Cerebellar nuclear complex (tissue), 1 donor: ENCODE results near the gene CD3E.
"Not testable (repeated sequence)": the region's sequence is repeated elsewhere in the genome, so short reads cannot be mapped to it uniquely, and the experiment has no call there.

Source experiments
- DNase-seq, 2 experiments: peaks; one replicate each; lab custom pipeline; 2025; lab: John Stamatoyannopoulos, UW

The CD3E gene

DNA sequence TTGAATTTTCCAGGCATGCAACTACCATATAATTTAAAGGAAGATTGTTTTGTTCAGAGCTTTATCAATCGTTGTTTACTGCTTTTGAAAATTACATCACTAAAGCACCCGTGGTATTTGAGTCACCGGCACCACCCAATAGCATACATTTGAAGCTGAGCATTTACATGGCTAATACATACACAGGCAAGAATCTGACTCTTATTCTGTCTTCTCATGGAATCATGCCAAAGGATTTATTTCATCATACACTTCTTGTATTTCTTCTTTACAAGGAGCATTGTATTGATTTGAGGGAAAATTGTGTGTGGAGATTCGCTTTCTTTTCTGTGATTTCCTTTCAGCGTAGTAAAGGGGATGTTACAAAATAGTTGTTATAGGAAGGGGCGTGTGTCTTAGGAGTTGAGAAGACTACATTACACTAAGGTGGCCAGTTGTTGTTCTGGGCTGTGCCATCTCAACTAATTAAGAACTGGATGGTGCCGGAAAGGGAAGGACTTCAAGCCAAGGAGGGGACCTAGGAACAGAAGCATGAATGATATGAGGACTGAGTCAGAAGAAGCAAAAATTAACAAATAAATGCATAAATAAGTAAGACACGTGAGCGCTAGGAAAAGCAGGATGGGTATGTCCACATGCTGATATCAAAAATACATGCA lies 12.9 kb upstream of the CD3E start:
- no peak for DNase-seq

DNA sequence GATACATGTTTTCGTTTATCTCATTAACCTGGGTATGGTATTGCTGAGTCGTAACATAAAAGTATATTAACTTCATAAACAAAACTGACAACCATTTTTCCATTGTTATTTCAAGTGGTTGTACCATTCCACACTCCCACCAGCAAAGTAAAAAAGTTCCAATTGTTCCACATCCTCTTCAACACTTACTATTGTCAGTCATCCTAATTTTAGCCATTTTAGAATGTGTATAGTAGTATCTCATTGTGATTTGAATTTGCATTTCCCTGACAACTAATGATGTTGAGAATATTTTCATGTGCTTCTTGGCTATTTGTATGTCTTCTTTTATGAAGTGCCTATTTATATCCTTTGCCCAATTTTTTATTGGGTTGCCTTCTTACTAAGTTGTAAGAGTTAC lies 10.5 kb upstream of the CD3E start:
- no peak for DNase-seq

DNA sequence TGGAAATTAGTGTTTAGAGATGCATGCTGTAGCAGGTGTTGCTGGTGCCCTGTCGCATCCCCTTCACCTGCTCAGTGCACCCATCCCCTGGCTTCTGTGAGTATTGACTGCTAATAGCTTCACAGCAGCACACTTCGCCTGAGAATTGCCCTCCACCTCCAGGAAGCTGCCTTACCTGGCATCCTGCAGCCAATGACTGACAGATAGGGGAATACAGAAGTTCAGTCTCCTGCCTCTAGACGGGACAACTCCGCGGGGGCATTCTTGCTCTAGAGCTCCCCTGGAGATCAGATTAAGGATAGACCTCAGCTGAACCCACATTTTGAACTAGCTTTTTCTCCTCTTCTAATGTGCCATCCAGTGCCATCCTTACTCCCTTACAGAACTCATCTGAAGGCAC lies 9.3 kb upstream of the CD3E start:
- DNase-seq = no peak

DNA sequence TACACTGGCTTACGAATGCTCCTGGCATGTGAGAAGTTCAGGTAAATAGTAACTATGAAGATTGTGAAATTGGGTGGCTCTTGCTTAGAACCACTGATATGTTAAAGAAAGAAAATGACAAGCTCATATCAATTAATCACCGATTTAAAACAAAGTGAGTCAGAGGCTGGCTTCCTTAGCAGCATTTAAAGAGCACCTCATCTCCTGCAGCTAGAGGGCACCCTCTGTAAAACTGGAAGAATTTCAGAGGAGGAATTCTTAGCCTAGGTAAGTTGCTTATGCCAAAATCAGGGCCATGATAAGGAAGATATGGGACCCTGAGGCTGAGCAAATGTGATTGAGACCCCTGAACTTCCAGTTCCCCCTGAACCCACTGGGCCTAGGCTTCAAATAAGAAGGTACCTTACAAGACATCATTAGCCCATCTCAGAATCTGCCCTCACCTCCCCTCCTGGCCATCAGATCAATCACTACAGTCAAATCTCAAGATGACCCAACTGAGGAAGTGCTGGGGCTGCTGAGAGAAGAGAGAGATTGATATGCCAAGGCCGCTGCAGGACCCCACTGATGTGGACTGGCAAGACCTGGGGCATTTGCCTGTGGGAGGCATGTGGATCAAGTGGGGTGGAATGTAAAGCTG lies 8.6 kb upstream of the CD3E start:
- no peak for DNase-seq

DNA sequence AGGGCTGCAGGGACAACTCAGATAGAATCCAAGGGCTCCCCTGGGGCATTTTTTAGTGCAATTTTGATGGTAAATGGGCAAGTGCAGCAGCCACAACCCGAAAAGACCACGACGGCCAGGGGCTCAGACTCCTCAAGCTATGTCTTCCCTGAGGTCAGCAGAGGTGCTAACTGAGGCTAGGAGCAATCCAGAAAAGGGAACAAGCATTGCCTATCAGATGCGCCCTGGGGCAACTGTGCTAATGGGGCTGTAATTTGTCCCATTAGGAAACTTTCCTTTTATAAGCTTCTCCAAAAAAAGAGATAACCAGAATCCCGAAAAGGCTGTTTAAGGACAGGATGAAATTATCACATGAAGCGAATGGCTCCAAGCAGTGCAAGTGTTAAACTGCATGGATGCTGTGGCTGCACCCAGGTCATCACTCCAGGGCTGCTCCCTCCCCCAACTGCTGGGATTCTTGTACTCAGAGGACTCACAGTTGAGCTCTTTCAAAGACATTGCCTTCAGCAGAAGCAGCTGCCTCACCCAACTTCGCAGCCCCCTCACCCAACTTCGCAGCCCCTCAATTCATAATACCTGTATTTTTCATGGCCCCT lies 2.8 kb upstream of the CD3E start:
- DNase-seq = no peak

DNA sequence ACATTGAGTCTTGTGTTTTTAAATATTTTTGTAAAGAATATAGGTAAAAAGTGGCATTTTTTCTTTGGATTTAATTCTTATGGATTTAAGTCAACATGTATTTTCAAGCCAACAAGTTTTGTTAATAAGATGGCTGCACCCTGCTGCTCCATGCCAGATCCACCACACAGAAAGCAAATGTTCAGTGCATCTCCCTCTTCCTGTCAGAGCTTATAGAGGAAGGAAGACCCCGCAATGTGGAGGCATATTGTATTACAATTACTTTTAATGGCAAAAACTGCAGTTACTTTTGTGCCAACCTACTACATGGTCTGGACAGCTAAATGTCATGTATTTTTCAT lies 333 bp upstream of the CD3E start:
- DNase-seq = no peak

DNA sequence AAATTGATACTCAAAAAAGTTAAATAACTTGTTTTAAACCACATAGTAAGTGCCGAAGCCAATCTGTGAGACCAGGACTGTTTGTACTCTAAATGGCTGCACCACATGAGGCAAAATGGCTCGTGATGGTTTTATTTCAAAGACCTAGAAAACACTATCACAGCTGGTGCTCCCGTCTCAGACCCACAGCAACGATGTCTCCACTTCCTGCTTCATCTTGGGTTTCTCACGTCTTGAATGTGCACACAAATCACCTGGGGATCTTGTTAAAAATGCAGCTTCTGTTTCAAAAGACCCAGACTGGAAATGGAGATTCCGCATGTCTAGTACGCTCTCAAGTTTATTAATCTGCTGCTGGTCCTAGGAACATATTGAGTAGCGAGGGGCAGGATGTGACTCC lies 1.2 kb downstream of the CD3E start:
- DNase-seq = no peak

DNA sequence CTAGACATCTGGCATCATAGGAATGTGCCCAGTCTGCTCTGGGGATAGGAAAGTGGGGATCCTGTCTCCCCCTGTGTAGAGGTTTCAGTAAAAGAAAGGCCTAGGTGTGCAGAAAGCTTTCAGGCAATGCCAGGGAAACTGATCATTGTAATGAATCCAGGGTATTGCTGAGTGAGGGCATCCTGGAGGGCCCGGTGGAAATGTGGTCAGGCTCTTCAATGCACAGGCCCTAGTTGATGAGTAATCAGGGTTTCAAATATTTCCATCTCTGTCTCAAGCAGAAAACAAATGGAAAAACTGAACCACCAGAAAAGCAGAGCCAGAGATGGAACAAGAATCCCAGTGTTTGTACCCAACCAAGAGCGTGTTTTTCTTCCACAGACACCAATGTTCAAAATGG lies 2.0 kb downstream of the CD3E start:
- no peak for DNase-seq

DNA sequence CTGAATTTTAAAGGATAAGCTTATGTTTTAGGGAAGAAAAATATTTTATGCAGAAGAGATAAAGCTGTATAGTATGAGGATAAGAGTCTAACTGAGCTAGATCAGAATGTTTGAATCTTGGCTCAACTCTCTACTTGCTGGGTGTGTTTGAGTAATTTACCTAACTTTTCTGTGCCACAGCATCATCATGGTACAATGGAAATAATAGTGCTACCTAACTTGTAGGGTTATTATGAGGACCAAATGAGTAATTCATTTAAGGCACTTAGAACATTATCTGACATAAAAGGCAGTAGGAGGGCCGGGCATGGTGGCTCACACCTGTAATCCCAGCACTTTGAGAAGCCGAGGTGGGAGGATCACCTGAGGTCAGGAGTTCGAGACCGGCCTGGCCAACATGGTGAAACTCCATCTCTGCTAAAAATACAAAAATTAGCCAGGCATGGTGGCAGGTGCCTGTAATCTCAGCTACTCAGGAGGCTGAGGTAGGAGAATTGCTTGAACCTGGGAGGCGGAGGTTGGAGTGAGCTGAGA lies 4.5 kb downstream of the CD3E start:
- DNase-seq = not testable (repeated sequence)

DNA sequence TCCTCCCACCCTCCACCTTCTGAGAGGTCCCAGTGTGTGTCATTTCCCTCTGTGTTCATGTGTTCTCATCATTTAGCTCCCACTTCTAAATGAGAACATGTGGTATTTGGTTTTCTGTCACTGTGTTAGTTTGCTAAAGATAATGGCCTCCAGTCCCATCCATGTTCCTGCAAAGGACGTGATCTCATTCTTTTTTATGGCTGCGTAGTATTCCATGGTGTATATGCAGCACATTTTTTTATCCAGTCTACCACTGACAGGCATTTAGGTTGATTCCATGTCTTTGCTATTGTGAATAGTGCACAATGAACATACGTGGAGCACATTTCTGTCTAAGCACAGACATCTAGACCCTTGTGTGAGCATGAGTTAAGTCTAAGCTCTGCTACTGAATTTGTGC lies 5.7 kb downstream of the CD3E start:
- DNase-seq = no peak

DNA sequence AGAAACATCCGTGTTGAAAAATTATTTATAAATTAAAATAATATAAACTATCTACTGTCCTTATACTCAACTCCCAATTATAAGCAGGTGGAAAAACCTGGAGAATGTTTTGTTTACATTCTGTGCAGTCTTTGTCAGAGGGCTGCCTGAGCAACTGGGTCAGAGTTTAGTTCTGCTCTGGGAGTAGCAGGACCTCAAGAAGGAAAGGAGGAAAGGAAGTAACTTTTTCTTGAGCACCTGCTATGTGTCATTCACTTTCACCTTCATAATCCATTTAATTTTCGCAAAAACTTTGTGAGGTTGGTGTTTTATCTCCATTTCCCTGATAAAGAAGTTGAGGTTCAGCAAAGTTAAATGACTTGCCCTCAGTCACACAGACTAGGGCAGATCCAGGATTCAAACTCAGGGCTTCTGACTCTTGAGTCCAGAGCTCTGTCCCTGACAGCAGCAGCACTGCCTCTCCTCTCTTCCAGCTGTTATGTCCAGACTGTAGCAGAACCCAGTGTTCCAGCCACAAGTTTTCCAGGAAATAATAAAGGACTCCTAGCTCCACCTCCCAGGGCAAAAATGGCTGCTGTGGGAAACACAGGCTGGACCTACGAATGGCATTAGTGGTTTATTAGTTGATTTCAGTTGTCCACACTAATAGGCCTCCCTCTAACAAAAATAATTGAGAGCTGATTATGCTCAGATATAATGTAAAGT lies 6.4 kb downstream of the CD3E start:
- DNase-seq = no peak

DNA sequence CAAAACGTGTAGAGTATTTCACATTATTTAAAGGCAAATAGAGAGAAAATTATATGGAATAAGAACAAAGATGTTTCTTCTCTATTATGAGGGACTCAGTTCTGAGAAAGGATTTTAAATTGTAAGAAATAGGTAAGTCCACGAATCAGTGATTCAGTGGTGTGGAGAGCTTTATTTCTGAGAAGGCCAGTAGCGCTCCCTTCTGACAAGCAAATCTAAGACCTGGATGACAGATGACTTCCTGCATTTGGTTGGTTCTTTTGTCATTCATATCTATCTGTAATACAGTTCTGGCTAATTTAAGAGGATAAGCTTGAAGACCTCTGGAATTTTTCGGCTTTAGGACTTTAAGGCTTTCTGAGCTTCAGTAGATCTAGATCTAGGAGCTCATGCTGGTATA lies 7.0 kb downstream of the CD3E start:
- DNase-seq = no peak

DNA sequence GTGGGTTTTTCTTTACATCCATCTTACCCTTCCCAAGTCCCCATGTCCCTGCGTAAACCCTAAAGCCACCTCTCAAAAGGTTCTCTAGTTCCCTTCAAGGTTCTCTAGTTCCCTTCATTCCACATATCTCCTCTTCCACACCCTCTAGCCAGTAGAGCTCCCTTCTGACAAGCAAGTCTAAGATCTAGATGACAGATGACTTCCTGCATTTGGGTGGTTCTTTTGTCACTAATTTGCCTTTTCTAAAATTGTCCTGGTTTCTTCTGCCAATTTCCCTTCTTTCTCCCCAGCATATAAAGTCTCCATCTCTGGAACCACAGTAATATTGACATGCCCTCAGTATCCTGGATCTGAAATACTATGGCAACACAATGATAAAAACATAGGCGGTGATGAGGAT lies 7.8 kb downstream of the CD3E start:
- DNase-seq = no peak

DNA sequence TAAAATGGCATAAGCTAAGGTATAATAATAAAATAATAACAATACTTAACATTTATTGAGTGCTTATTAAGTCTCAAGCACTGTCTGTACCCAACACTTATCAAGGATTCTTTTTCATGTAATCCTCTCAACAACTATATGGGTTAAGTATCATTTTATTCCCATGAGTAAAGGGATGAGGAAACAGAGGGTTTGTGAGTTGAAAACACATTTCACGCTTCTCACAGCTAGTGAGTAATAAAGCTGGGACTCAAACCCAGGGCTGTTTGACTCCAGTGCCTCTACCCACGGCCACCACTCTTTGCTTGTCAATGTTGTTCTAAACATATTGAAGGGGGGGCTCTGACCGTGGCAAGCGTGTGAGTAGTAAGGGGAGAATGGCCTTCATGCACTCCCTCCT lies 8.7 kb downstream of the CD3E start:
- no peak for DNase-seq

DNA sequence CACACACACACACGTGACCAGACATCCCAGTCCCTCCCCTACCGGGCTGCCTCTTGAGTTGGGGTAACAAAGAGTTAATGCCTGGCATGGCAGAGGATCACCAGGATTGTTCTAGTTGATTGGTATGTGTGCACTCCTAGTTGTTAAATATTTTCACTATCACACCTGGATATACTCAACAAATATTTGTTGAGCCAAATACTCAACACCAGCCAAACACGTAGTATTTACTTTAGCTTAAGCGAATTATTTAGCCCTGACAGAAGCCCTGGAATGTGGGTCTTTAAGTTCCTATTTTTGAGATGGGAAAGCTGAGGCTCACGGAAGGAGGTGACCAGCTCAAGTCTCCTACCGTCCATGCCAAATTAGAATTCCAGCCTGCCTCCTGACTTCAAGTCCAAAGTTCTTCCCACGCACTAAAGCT lies 10.5 kb downstream of the CD3E start:
- no peak for DNase-seq

DNA sequence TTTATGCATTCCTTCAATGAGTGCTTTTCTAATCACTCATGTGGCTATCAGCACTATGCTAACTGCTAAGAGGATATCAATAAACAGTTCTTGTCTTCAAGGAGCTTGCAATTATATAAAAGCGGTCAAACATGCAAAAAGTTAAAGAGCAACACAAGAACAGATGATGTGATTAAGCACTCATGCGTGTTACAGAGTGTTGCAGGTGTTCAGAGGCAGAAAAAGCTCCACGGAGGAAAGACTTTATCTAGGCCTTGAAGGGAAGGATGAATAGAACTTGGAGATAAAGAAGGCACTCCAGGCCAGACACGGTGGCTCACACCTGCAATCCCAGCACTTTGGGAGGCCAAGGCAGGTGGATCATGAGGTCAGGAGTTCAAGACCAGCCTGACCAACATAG lies 13.6 kb downstream of the CD3E start:
- no peak for DNase-seq

DNA sequence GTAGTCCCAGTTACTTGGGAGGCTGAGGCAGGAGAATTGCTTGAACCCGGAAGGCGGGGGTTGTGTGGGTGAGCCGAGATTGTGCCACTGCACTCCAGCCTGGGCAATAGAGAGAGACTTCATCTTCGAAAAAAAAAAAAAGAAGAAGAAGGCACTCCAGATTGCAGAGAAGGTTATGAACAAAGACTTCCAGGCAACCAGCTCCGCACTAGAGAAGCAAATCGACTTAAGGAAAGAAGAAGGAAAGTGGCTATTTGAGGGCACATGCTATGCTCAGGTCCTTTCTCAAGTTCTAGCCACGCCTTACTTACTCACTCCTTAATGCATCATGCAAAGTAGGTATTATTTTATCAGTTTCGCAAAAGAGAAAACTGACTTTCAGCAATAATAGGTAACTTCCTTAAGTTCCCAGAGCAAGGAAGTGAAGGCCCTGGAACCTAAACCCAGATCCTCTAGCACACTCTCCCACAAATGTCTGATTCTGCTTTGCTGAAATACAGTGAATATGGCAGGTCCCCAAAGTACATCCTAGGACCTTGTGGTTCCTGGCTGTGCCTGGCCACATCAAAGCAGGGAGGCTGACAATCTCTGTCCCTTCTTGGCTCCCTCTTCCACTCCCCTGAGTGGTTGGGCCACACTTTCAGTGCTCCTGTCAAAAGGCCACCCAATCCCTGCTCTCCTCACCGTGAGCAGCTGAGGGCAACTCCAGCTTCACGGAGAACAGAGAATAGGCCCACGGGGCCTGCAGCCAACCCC lies 14.2 kb downstream of the CD3E start:
- no peak for DNase-seq

DNA sequence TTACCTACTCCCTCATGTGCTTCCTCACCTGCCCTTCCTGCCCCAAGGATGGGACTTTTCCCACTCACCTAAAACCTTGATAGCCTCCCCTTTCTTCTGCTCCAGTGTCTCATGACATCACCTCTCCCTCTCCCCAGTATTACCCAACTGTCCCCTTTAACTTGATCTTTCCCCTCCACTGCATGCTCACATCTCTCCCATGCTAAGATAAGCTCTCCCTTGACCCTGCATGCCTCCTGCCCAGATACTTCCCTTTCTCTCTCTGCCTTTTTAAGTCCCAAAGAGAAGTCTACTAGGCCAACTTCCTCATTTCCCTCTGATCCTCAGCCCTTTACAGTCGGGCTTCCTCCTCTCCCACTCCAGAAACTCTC lies 14.8 kb downstream of the CD3E start:
- DNase-seq = no peak

DNA sequence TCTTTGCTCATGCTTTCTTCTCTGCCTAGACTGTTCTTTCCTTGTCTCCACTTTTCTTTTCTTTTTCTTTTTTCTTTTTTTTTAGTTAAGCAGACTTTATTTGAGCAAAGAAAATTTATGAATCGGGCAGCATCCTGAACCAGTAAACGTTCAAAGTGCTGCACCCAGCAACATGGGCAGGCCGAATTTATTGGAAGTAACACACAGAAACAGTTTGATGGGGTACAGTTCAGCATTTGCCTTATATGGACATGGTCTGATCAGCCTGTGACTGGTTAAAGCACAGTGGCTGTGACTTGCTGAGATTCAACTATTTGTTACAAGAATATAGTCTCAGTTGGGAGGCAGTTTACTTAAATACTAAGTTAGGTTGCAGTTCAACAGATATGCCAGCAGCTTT lies 16.0 kb downstream of the CD3E start:
- DNase-seq = no peak

DNA sequence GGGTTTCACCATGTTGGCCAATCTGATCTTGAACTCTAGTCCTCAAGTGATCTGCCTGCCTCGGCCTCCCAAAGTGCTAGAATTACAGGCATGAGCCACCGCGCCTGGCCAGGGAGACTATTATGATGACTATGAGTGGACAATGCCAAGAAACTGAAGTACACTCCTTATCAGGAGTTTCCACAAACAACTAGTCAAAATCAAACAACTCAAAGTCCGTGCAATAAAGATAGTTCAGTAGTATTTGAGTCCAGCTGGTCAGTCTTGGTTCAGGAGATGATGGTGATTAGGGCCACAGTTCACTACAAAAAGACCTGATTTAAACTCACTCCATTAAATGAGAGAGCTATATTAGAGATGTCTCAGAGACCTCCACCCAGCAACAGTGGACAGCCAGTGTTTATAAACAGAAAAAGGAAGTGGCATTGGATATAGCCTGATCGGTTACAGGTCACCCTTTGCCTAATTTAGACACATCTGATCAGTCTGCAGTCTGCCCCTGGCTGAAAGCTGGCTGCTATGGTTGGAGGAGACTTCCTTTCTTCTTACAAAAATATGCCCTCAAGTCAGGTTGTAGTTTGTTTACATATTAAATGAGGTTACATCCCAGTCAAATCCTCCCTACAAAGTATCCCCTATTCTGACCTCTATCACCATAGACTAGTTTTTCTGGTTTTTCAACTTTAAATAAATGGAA lies 17.0 kb downstream of the CD3E start:
- no peak for DNase-seq

DNA sequence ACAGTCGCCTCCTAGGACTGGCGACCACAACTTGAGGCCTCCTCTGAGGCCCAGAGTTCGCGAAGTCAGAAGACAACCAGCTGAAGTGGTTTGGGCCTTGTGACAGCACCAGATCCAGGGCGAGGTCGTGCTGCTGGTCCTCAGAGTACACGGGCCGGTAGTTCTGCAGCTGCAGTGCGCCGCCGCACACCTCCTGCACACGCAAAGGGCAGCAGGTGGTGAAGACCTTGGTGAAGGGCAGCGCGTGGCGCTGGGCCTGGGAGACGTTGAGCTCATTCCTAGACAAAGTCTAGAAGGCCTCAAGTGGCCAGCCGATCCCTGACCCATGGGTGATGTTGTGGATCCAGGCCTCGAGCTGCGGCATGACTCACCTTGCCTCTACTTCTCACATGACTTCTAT lies 18.2 kb downstream of the CD3E start:
- no peak for DNase-seq

DNA sequence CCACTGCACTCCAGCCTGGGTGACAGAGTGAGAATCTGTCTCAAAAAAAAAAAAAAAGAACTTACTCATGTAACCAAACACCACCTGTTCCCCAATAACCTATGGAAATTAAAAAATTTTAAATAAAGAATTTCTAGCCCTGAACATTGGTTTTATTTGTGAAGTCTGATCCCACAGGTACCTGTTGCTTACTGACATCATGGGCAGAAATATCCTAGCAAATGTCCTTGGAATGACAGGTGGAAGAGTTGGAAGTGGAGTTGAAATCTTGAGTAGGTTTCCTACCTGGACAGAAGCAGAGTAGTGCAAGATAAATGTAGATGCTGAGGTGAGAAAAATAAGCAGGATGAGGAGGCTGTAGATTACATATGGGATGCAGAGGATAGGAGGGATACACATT lies 20.8 kb downstream of the CD3E start:
- DNase-seq = no peak
